RWPE2 (cell line): ENCODE results near the gene MBNL2.
A peak's percentile ranks its signal among the peaks of the same experiment; 100 is the strongest.

Experiments
- ATAC-seq: fragments of 200-7000 bp; cut with Tn5 transposase; 3 replicates; pipeline ENCODE4 v1.9.1; 2021; ENCODE audit warnings: low read depth
- DNase-seq: peaks from one replicate; pipeline ENCODE4 v3.0.0-alpha.2; 2020; ENCODE audit warnings: low spot score
- H3K27ac ChIP-seq: fragments of 450-650 bp; 2 replicates; pipeline ENCODE4 v1.5.1; 2017; ENCODE audit warnings: mild to moderate bottlenecking; ENCODE audit not compliant: poor library complexity, severe bottlenecking
- H3K27me3 ChIP-seq: fragments of 250-450 bp; sonication (Bioruptor Pico); 2 replicates; pipeline ENCODE4 v1.5.1; 2021; ENCODE audit warnings: mild to moderate bottlenecking, moderate library complexity; ENCODE audit not compliant: insufficient read depth, poor library complexity, severe bottlenecking
- H3K36me3 ChIP-seq: fragments of 250-450 bp; sonication (Bioruptor Pico); 2 replicates; pipeline ENCODE4 v1.5.1; 2020; ENCODE audit warnings: low read depth, mild to moderate bottlenecking, moderate library complexity
- H3K4me1 ChIP-seq: fragments of 250-450 bp; sonication (Bioruptor Pico); 2 replicates; pipeline ENCODE4 v1.5.1; 2021; ENCODE audit warnings: mild to moderate bottlenecking, moderate library complexity; ENCODE audit not compliant: insufficient read depth, poor library complexity, severe bottlenecking
- H3K4me3 ChIP-seq: fragments of 250-450 bp; sonication (Bioruptor Pico); 2 replicates; pipeline ENCODE4 v1.5.1; 2021; ENCODE audit warnings: mild to moderate bottlenecking, moderate library complexity; ENCODE audit not compliant: severe bottlenecking
- H3K9me3 ChIP-seq: fragments of 250-450 bp; sonication (Bioruptor Pico); 2 replicates; pipeline ENCODE4 v1.5.1; 2021; ENCODE audit warnings: mild to moderate bottlenecking, moderate library complexity; ENCODE audit not compliant: severe bottlenecking
- CTCF ChIP-seq: fragments of 450-650 bp; IDR thresholded peaks from one replicate; pipeline ENCODE4 v1.5.1; 2017; ENCODE audit warnings: mild to moderate bottlenecking, moderate library complexity; ENCODE audit not compliant: poor library complexity, severe bottlenecking

Gene MBNL2

DNA sequence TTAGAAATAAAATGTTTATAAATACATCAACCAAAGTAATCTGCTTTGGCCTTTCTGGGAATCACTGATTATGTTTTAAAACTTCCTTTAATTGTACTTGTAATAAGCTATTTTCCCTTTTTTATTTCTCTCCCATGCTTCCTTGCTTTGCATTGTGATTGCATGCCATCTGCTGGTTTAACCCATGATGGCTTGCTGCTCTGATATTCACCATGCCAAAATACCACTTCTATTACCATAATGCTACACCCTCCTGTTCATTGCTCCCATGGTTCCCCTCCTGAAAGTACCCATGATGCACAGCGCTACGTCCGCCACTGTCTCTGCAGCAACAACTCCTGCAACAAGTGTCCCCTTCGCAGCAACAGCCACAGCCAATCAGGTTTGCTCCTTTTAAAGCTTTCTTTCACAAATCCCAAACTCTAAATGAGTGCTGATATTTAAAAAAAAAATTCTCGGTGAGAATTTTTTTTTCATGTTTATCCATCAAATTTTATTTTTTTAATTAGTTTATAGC is 144.1 kb downstream of the MBNL2 start:
- ATAC-seq (no peak; the same call in 2 of the 3 replicates), DNase-seq (no peak)
- H3K4me3 ChIP-seq: no peak overlapping the region
- H3K9me3 ChIP-seq: no peaks in the 10 kb centered on the region
- H3K4me1 ChIP-seq: peaks cover 7% of the 10 kb centered on the region
- H3K27me3 ChIP-seq: no peaks in the 10 kb centered on the region
- peaks cover 6% of the 10 kb centered on the region for H3K36me3 ChIP-seq
- no peak overlapping the region for H3K27ac ChIP-seq
- TF ChIP-seq CTCF: peak; percentile 23

GRCh38 chr13:97367016-97367822 is 145.1 kb downstream of the MBNL2 start:
- DNase-seq: no peak
- H3K4me1 ChIP-seq: peaks cover 7% of the 10 kb centered on the region
- peak; percentile 45; the same call in 1 of the 3 replicates for ATAC-seq
- H3K9me3 ChIP-seq: no peaks in the 10 kb centered on the region
- peaks cover 13% of the 10 kb centered on the region for H3K36me3 ChIP-seq
- H3K4me3 ChIP-seq: no peak overlapping the region
- H3K27ac ChIP-seq: no peak overlapping the region
- H3K27me3 ChIP-seq: no peaks in the 10 kb centered on the region
- no peak for TF ChIP-seq CTCF

- peaks cover 14% of the 10 kb centered on the region for H3K36me3 ChIP-seq
- no peaks in the 10 kb centered on the region for H3K27me3 ChIP-seq
- DNase-seq (no peak), ATAC-seq (peak; percentile 61; the same call in 2 of the 3 replicates)
- TF ChIP-seq CTCF: no peak
- H3K4me3 ChIP-seq: peak overlapping the region; percentile 31
- peaks cover 7% of the 10 kb centered on the region for H3K4me1 ChIP-seq
- no peaks in the 10 kb centered on the region for H3K9me3 ChIP-seq
- no peak overlapping the region for H3K27ac ChIP-seq
These were observed 147.2 kb downstream of the MBNL2 start for GRCh38 chr13:97369261-97369893.

DNA sequence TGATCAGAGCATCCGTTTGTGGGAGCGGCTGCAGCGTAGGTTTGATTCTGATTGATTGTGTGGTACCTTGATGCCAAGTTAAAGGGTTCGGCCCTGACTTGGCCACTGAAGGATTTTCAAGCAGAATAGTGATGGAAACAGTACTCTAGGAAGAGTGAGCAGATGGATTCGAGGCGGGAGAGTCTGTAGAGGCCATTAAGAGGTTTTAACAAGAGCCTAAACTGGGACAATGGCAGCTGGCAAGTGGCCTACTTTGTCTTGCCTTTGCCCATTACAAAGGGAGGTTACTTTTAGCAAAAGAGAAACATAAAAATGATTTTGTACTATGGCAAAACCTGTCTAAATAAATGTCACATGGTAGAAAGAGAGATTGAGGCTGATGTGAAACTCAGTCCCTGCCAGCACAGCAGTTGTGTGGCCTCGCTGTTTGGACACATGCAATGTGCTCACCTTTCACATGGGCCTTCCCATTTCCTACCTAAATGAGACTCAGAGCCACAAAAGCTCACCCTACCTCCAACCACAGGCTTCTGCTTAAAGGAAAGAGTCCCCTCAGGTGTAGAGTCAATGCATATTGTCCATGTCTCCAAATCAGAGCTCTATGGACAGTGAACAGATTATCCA is 149.5 kb downstream of the MBNL2 start:
- no peak for ATAC-seq
- Histone ChIP-seq H3K36me3 (peaks cover 10% of the 10 kb centered on the region), H3K27ac (no peak overlapping the region), H3K4me3 (no peak overlapping the region), H3K9me3 (no peaks in the 10 kb centered on the region), H3K4me1 (peaks cover 7% of the 10 kb centered on the region), H3K27me3 (no peaks in the 10 kb centered on the region)
- TF ChIP-seq CTCF: no peak
- DNase-seq: no peak
